Activated gamma-delta T cell (primary cell): ENCODE measurements around the gene UBR3.
"Not testable (repeated sequence)": the region's sequence is repeated elsewhere in the genome, so short reads cannot be mapped to it uniquely, and the experiment has no call there.

Experiments used
- DNase-seq: peaks from one replicate; lab custom pipeline; 2025; lab: John Stamatoyannopoulos, UW

Gene UBR3

DNA sequence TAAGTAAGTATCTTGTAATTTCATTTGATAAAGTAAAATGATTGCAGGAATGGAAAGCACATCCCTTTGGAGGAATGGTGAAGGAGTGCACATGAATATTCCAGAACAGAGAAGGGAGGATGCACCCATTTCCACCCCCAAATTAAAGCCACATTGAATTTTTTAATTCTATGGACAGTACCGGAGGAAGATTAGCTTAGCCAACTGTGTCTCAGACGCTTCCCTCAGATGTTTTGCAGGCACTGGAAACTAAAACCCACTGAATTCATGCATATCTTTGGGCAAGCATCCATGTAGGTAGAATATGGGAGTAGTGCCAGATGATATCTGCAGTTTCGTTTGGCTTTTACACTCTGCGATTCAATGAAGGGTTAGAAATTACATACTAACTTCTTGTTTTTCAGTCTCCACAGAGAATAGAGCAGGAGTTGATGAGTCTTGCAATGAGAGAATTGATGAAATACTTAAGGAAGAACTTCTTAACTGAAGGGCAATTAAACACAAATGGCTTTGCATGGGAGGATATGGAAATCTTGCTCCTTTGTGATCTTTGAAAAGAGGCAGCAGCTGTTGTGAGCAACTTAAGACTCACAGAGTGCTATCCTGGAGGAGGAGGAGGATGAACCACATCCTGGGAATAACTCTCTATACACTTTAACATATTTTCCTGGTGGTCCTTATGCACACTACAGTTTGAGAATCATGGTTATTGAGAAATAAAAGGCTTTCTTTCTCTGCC lies 279.0 kb downstream of the UBR3 start:
- no peak for DNase-seq

DNA sequence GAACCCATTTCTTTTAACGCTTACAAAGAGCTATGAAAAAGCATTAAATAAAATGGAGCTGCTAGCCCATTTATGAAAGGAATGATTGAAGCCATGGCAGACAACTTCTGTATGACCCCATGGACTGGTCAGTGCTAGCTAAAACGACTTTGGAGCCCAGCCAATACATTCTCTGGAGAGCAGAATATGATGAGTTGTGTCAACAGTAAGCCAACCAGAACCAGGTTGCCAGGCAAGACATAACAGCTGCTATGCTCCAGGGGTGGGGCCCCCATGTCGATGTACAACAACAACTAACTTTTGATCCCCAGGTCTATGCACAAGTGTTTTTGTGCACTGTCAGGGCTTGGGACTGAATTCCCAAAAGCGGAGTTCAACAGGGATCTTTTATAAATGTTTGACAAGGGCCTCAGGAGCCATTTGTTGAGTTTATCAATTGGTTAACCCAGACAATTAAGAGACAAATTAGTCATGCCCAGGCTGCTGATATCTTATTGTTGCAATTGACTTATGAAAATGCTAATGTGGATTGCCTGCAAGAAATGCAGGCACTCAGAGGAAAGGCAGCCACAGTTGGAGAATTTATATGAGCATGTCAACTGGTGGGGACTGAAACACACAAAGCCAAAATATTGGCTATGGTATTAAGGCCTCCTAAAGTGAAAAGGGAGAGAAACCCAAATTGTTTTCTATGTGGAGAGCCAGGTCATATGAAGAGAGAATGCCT lies 286.1 kb downstream of the UBR3 start:
- no peak for DNase-seq

GRCh38 chr2:170115501-170116229 lies 288.4 kb downstream of the UBR3 start:
- no peak for DNase-seq

DNA sequence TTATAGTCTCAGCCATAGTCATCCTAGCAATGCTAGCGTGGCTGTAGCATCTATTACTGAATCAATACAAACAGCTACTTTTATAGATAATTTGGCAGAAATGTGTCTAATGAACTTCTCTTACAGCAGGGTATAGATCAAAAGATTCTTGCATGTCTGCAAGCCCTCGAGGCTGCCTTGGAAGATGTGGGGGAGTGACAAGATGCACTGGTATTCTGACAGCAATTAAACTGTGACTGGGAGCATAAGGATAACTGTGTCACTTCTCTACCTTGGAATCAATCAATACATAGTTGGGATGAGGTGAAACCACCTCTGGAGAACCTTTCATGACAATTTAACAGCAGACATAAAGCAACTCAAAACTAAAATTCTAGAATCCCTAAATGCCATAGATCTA lies 291.4 kb downstream of the UBR3 start:
- no peak for DNase-seq

- not testable (repeated sequence) for DNase-seq
These were observed 292.1 kb downstream of the UBR3 start for GRCh38 chr2:170119326-170119725.

DNA sequence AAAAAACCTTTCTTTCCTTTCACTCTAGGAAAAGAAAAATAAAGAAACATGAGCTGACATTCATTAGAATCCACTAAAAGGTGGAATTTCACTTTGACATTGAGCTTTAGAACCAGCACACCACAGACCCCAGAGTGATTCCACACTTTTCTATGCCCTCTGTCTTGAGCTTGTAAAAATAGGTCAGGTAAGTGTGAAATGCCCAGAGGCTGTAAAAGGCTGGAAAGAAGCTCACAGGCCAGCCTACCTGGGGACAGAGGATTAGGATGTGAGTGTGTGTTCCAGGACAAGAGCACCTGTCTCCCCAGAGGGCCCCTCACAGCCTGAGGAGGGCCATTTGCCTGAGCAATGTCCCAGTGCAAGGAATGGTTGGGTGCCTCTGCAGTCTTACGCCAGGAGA lies 294.4 kb downstream of the UBR3 start:
- DNase-seq, result no peak

DNA sequence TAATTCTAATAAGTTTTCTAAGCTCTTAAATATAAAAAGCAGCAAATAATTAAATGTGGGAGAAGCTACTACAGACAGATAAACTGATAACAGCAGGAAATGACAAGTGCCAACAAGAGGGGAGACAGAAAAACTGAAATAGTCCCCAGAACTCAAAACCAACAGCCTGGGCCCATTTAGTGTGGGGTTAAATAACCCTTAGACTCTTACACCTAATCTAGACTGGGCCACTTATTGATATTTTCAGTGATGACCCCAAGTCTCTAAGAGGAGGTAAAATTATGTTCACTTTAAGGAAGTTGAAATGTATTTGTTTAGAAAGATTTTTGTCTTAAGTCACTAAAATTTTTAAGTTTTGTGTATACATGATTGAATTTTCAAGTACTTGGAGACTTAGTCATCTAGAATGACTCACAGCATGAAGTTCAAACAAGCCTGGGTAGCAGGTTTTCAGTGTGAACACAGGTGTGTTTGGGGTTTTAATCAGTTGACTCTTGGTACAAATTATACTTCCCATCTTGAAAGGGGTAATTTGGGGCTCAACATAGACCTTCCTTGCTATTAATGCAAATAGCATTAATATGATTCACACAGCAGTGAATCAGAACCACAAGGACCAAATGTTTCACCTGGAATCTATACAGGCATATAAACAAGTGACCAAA lies 295.8 kb downstream of the UBR3 start:
- no peak for DNase-seq

- no peak for DNase-seq
These were observed 296.3 kb downstream of the UBR3 start for GRCh38 chr2:170123593-170123992.

DNA sequence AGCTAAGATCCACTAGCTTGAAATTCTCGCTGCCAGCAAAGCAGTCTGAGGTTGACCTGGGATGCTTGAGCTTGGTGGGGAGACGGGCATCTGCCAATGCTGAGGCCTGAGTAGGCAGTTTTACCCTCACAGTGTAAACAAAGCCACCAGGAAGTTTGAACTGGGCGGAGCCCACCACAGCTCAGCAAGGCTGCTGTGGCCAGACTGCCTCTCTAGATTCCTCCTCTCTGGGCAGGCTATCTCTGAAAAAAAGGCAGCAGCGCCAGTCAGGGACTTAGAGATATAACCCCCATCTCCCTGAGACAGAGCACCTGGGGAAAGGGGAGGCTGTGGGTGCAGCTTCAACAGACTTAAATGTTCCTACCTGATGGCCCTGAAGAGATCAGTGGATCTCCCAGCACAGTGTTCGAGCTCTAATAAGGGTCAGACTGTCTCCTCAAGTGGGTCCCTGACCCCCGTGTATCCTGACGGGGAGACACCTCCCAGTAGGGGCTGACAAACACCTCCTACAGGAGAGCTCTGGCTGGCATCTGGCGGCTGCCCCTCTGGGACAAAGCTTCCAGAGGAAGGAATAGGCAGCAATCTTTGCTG lies 299.0 kb downstream of the UBR3 start:
- not testable (repeated sequence) for DNase-seq
